OCI-LY1 (cell line): Measurements from ENCODE around the gene SLC2A13.

Source experiments
- EZH2 ChIP-seq: fragments of 200-600 bp; sonication (generic), shearing (Covaris generic); IDR thresholded peaks from 2 replicates; pipeline ENCODE4 v1.8.0; 2017; ENCODE audit warnings: borderline replicate concordance, mixed run types, mild to moderate bottlenecking, antibody characterized with exemption, low read length, moderate library complexity, mixed read lengths
- TF ChIP-seq, protein P1 (sequence below): fragments of 200-600 bp; sonication (generic), shearing (Covaris generic); IDR thresholded peaks from 2 replicates; pipeline ENCODE4 v1.5.1; 2017; ENCODE audit warnings: mild to moderate bottlenecking, antibody characterized with exemption, low read length, moderate library complexity, mixed read lengths

DNA sequence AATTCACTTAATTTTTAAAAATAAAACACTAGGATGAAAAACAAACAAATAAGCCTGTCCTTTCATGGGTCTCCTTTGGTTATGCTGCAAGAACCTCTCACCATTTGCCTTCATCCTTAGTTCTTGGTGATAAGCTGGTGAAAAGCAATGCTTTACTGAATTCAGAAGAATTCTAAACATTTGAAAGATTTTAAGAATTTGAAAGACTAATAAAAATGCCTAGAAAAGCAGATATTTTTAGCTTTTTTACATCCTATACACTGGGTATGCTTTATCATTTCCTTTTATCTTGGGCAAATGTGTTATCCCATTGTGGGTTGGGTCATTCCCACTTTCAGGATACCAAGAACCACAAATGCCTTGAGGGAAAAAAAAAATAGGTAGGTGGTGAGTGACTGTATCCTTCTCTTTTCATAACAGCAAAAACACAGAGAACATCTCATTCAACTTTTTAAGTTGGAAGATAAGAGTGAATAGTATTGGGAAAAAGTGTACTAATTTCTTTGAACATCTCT is 289.2 kb downstream of the SLC2A13 start:
- TF ChIP-seq, protein P1, sequence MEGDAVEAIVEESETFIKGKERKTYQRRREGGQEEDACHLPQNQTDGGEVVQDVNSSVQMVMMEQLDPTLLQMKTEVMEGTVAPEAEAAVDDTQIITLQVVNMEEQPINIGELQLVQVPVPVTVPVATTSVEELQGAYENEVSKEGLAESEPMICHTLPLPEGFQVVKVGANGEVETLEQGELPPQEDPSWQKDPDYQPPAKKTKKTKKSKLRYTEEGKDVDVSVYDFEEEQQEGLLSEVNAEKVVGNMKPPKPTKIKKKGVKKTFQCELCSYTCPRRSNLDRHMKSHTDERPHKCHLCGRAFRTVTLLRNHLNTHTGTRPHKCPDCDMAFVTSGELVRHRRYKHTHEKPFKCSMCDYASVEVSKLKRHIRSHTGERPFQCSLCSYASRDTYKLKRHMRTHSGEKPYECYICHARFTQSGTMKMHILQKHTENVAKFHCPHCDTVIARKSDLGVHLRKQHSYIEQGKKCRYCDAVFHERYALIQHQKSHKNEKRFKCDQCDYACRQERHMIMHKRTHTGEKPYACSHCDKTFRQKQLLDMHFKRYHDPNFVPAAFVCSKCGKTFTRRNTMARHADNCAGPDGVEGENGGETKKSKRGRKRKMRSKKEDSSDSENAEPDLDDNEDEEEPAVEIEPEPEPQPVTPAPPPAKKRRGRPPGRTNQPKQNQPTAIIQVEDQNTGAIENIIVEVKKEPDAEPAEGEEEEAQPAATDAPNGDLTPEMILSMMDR: no peak
- TF ChIP-seq EZH2: no peak
